ENCODE data around the gene VTI1A.

The VTI1A gene

DNA sequence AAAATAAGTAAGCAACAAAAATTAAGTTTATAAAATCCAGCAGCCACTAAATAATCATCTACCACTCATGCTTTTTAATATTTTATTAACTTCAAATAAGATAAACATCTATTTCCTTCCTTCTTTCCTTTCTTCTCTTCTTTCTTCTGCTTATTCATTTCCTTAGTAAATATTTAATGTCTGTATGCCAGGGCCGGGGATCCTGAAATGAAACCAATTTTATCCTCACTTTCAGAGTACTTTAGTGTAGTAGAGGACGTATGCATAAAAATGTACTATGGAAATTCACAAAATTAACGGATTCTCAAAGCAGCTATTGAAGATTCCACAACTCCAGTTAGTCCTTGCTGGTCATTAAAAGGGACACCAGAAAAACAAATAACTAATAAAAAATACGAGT lies 224.7 kb downstream of the VTI1A start:
- no peak for TF ChIP-seq CTCF (conservative IDR thresholded peaks at IDR 0.05; ENCODE audit: low read length)

DNA sequence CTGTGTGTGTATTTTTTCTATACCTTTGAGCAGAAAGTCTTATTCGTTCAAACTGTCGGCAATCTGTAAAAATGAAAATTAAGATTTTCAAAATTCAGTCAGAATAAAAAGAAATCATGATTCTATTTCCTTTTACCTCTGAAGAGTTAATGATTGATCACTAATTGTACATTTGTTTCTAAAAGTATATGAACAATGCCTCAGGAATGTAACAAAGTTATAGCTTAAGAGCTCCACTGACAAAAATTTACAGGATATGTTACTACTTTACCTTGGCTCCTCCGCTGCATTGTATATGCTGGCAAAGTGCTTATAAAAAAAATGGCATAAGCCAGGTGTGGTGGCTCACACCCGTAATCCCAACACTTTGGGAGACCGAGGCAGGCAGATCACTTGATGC lies 225.7 kb downstream of the VTI1A start:
- no peak overlapping the region for H3K4me3 ChIP-seq (ENCODE audit: low read length)
- no peak for TF ChIP-seq CTCF (conservative IDR thresholded peaks at IDR 0.05; ENCODE audit: low read length)
- DNase-seq (ENCODE audit: low read depth), result no peak

More for the DNA sequence above, 224.7 kb downstream of the VTI1A start:
- no peak for DNase-seq (ENCODE audit: low read depth)
- H3K4me3 ChIP-seq (ENCODE audit: low read length), result no peak overlapping the region

- DNase-seq (ENCODE audit: low read depth), result no peak
Measured at GRCh38 chr10:112675560-112676083, 228.6 kb downstream of the VTI1A start.

GRCh38 chr10:112677689-112678088 lies 230.7 kb downstream of the VTI1A start:
- H3K4me3 ChIP-seq (ENCODE audit: low read length), result no peak overlapping the region
- TF ChIP-seq CTCF (conservative IDR thresholded peaks at IDR 0.05; ENCODE audit: low read length), result no peak
- no peak for DNase-seq (ENCODE audit: low read depth)

More at GRCh38 chr10:112675560-112676083, 228.6 kb downstream of the VTI1A start:
- no peak overlapping the region for H3K4me3 ChIP-seq (ENCODE audit: low read length)
- no peak for TF ChIP-seq CTCF (conservative IDR thresholded peaks at IDR 0.05; ENCODE audit: low read length)

DNA sequence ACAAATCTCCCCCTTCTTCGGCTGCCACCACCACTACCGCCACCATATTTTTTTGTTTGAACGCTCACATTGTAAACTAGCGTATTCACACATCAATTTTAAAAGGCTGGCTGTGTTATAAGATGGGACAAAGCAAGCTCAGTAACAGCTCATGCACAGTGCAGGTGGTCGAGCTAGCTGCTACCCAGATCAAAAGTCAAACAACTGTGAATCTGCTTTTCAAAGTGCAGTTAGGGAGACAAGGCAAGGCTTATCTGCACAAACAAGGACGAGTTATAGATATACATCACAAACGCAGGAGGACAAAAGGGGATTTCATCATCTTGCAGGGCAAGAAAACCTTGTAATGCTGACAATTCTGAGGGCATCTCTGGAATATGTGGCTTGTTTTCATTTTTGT lies 231.6 kb downstream of the VTI1A start:
- H3K4me3 ChIP-seq (ENCODE audit: low read length), result no peak overlapping the region
- no peak for TF ChIP-seq CTCF (conservative IDR thresholded peaks at IDR 0.05; ENCODE audit: low read length)
- DNase-seq (ENCODE audit: low read depth), result no peak

- no peak overlapping the region for H3K4me3 ChIP-seq (ENCODE audit: low read length)
- DNase-seq (ENCODE audit: low read depth), result peak; percentile 40
- TF ChIP-seq CTCF (conservative IDR thresholded peaks at IDR 0.05; ENCODE audit: low read length), result no peak
Measured at GRCh38 chr10:112678987-112679386, 232.0 kb downstream of the VTI1A start.

DNA sequence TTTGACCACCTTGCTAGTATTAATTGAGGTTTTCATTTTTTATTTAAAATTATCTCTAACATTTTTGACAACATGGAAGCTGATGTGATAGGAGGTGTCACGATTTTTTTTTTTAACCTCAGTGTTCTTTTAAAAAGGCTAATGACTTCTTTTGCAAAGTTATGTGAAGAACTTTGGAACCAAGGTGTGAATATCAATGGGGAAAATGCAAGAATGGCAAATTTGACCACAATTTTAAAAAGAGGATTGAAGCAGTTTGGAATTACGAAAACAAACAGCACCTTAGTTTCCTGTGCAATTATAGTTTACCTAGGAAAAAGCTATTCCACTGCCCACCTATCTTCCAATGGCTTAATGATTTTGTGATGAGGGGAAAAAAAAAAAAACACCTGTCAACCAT lies 232.4 kb downstream of the VTI1A start:
- no peak overlapping the region for H3K4me3 ChIP-seq (ENCODE audit: low read length)
- TF ChIP-seq CTCF (conservative IDR thresholded peaks at IDR 0.05; ENCODE audit: low read length), result no peak
- no peak for DNase-seq (ENCODE audit: low read depth)

Measured in AG10803 (cell line).